ENCODE data around the gene SPANXD. TPM values are rescaled to one million over a fixed set of nuclear protein-coding genes. Genes with fewer than 3 reads are reported as not detected.

SPANXD gene
- total RNA-seq, 1 donor from 2014 or later: not detected

GRCh38 chrX:141669689-141670088, 28.9 kb downstream of the SPANXD start:
- no peaks in the 10 kb centered on the region for H3K36me3 Mint-ChIP-seq (ENCODE audit: low read depth, unreplicated experiment)
- peaks cover 3% of the 10 kb centered on the region for H3K4me1 Mint-ChIP-seq (ENCODE audit: low read depth, unreplicated experiment)
- no peak overlapping the region for H3K27ac ChIP-seq (ENCODE audit: low read depth, low read length)
- no peaks in the 10 kb centered on the region for H3K4me1 ChIP-seq (ENCODE audit: insufficient read depth, low read length)
- no peaks in the 10 kb centered on the region for H4K20me1 ChIP-seq (ENCODE audit: insufficient read depth, low read length)
- H3K27me3 ChIP-seq (ENCODE audit: insufficient read depth, low read length): no peaks in the 10 kb centered on the region
- H3K4me3 ChIP-seq (ENCODE audit: insufficient read depth, low read depth, low read length): no peak overlapping the region
- H3K9ac ChIP-seq (ENCODE audit: low read length): no peak overlapping the region
- no peak overlapping the region for H3K27ac Mint-ChIP-seq (ENCODE audit: unreplicated experiment)
- H3K79me2 ChIP-seq (ENCODE audit: insufficient read depth, low read length): no peaks in the 10 kb centered on the region
- H3K9me3 Mint-ChIP-seq (ENCODE audit: unreplicated experiment): no peaks in the 10 kb centered on the region
- H3K4me3 Mint-ChIP-seq (ENCODE audit: unreplicated experiment): no peak overlapping the region
- H3K4me2 ChIP-seq (ENCODE audit: low read length): no peak overlapping the region
- no peaks in the 10 kb centered on the region for H3K36me3 ChIP-seq (ENCODE audit: insufficient read depth, low read length)
- FAIRE-seq: no peak
- H3K27me3 Mint-ChIP-seq (ENCODE audit: low read depth, unreplicated experiment): no peaks in the 10 kb centered on the region
- peak; percentile 39 for DNase-seq (ENCODE audit: low read depth)
- no peak overlapping the region for H2AFZ ChIP-seq (ENCODE audit: low read depth, low read length)
- TF ChIP-seq EZH2 (IDR thresholded peaks at IDR 0.05; ENCODE audit: insufficient read depth, low read length) (no peak), CTCF (IDR thresholded peaks at IDR 0.05; ENCODE audit: insufficient read depth, low read depth, low read length) (no peak)
- H3K9me3 ChIP-seq (ENCODE audit: insufficient read depth, low read depth, low read length): no peaks in the 10 kb centered on the region

GRCh38 chrX:141668371-141668770, 30.2 kb downstream of the SPANXD start:
- no peak overlapping the region for H3K9ac ChIP-seq (ENCODE audit: low read length)
- no peak for FAIRE-seq
- no peaks in the 10 kb centered on the region for H3K36me3 ChIP-seq (ENCODE audit: insufficient read depth, low read length)
- Mint-ChIP-seq H3K9me3 (ENCODE audit: unreplicated experiment) (no peaks in the 10 kb centered on the region), H3K27me3 (ENCODE audit: low read depth, unreplicated experiment) (no peaks in the 10 kb centered on the region), H3K4me3 (ENCODE audit: unreplicated experiment) (no peak overlapping the region), H3K27ac (ENCODE audit: unreplicated experiment) (no peak overlapping the region), H3K36me3 (ENCODE audit: low read depth, unreplicated experiment) (no peaks in the 10 kb centered on the region), H3K4me1 (ENCODE audit: low read depth, unreplicated experiment) (peaks cover 3% of the 10 kb centered on the region)
- H3K4me1 ChIP-seq (ENCODE audit: insufficient read depth, low read length): no peaks in the 10 kb centered on the region
- TF ChIP-seq CTCF (IDR thresholded peaks at IDR 0.05; ENCODE audit: insufficient read depth, low read depth, low read length) (no peak), EZH2 (IDR thresholded peaks at IDR 0.05; ENCODE audit: insufficient read depth, low read length) (no peak)
- no peak overlapping the region for H3K4me3 ChIP-seq (ENCODE audit: insufficient read depth, low read depth, low read length)
- H4K20me1 ChIP-seq (ENCODE audit: insufficient read depth, low read length): no peaks in the 10 kb centered on the region
- H3K27me3 ChIP-seq (ENCODE audit: insufficient read depth, low read length): no peaks in the 10 kb centered on the region
- H3K27ac ChIP-seq (ENCODE audit: low read depth, low read length): no peak overlapping the region
- H2AFZ ChIP-seq (ENCODE audit: low read depth, low read length): no peak overlapping the region
- no peaks in the 10 kb centered on the region for H3K79me2 ChIP-seq (ENCODE audit: insufficient read depth, low read length)
- DNase-seq (ENCODE audit: low read depth): peak; percentile 4
- H3K4me2 ChIP-seq (ENCODE audit: low read length): no peak overlapping the region
- H3K9me3 ChIP-seq (ENCODE audit: insufficient read depth, low read depth, low read length): no peaks in the 10 kb centered on the region

GRCh38 chrX:141662781-141663180, 35.8 kb downstream of the SPANXD start:
- Histone ChIP-seq H3K79me2 (ENCODE audit: insufficient read depth, low read length) (no peaks in the 10 kb centered on the region), H2AFZ (ENCODE audit: low read depth, low read length) (no peak overlapping the region), H3K9me3 (ENCODE audit: insufficient read depth, low read depth, low read length) (no peaks in the 10 kb centered on the region), H3K9ac (ENCODE audit: low read length) (no peak overlapping the region), H3K4me2 (ENCODE audit: low read length) (no peak overlapping the region), H3K4me3 (ENCODE audit: insufficient read depth, low read depth, low read length) (no peak overlapping the region), H3K27ac (ENCODE audit: low read depth, low read length) (no peak overlapping the region), H3K27me3 (ENCODE audit: insufficient read depth, low read length) (no peaks in the 10 kb centered on the region), H3K36me3 (ENCODE audit: insufficient read depth, low read length) (no peaks in the 10 kb centered on the region), H4K20me1 (ENCODE audit: insufficient read depth, low read length) (no peaks in the 10 kb centered on the region), H3K4me1 (ENCODE audit: insufficient read depth, low read length) (no peaks in the 10 kb centered on the region)
- Mint-ChIP-seq H3K4me1 (ENCODE audit: low read depth, unreplicated experiment) (no peaks in the 10 kb centered on the region), H3K4me3 (ENCODE audit: unreplicated experiment) (no peak overlapping the region), H3K36me3 (ENCODE audit: low read depth, unreplicated experiment) (no peaks in the 10 kb centered on the region), H3K9me3 (ENCODE audit: unreplicated experiment) (no peaks in the 10 kb centered on the region), H3K27ac (ENCODE audit: unreplicated experiment) (no peak overlapping the region), H3K27me3 (ENCODE audit: low read depth, unreplicated experiment) (no peaks in the 10 kb centered on the region)
- peak; percentile 49 for FAIRE-seq
- DNase-seq (ENCODE audit: low read depth): peak; percentile 20
- TF ChIP-seq EZH2 (IDR thresholded peaks at IDR 0.05; ENCODE audit: insufficient read depth, low read length): no peak
- TF ChIP-seq CTCF (IDR thresholded peaks at IDR 0.05; ENCODE audit: insufficient read depth, low read depth, low read length): no peak
